Measurements from ENCODE around the gene KCNQ1. TPM values are rescaled to one million over a fixed set of nuclear protein-coding genes. Genes with fewer than 3 reads are reported as not detected.

Gene KCNQ1
- total RNA-seq, 1 experiment from 2014 or later, result 10.7 TPM

- TF ChIP-seq ZBTB33 (IDR thresholded peaks at IDR 0.05; ENCODE audit: extremely low read depth, insufficient replicate concordance, low read length) (no peak), YY1 (IDR thresholded peaks at IDR 0.05; ENCODE audit: extremely low read depth, insufficient replicate concordance, low read depth, low read length) (no peak), JUND (IDR thresholded peaks at IDR 0.05) (no peak), EZH2phosphoT487 (IDR thresholded peaks at IDR 0.05; ENCODE audit: borderline replicate concordance) (no peak)
Measured at GRCh38 chr11:2460540-2461252, 15.9 kb downstream of the KCNQ1 start (continued).

GRCh38 chr11:2461253-2461955 is 16.6 kb downstream of the KCNQ1 start:
- no TSS peak for BruUV-seq (replicated peaks)
- CTCF ChIA-PET, result no interaction called here
- no peaks in the 10 kb centered on the region for H3K79me2 ChIP-seq (ENCODE audit: insufficient read depth, low read length)
- intact Hi-C loops (cut with micrococcal nuclease), result no loop called here
- H3K36me3 ChIP-seq (ENCODE audit: control insufficient read depth in 1 of 2, insufficient read depth in 2 of 2, low read length in 2 of 2), result no peaks in the 10 kb centered on the region
- no peak for ATAC-seq
- no peak overlapping the region for H3K4me2 ChIP-seq (ENCODE audit: low read length)
- no peak overlapping the region for H3K9ac ChIP-seq (ENCODE audit: low read length)
- no peak overlapping the region for H2AFZ ChIP-seq (ENCODE audit: low read depth, low read length, poor library complexity, severe bottlenecking)
- peaks cover 18 to 27% of the 10 kb centered on the region in 2 experiments for H3K4me1 ChIP-seq (ENCODE audit: control insufficient read depth in 1 of 2, insufficient read depth in 2 of 2, low read length in 2 of 2)
- H3K27ac ChIP-seq (ENCODE audit: low read depth, low read length), result no peak overlapping the region
- H3K9me3 ChIP-seq (ENCODE audit: control insufficient read depth in 1 of 2, insufficient read depth in 1 of 2, low read depth in 1 of 2, low read length in 2 of 2), result no peaks in the 10 kb centered on the region
- H3K9me2 ChIP-seq (ENCODE audit: insufficient read depth), result no peaks in the 10 kb centered on the region
- no peak overlapping the region for H3K4me3 ChIP-seq (replicated peaks in 1 of 2; ENCODE audit: low read depth in 1 of 2, low read length in 2 of 2)
- RAD21 ChIA-PET (ENCODE audit: low non-redundant PET in 1 of 2, low total read pairs in 2 of 2, uncharacterized antibody in 2 of 2, unreplicated experiment in 2 of 2), result no interaction called here
- H3K27me3 ChIP-seq (ENCODE audit: insufficient read depth, low read length), result no peaks in the 10 kb centered on the region
- POLR2A ChIA-PET, result no interaction called here
- no peak for DNase-seq (ENCODE audit: low read depth, low spot score)
- no peaks in the 10 kb centered on the region for H4K20me1 ChIP-seq (ENCODE audit: insufficient read depth)
- no peak for TF ChIP-seq ELF1 (IDR thresholded peaks at IDR 0.05; ENCODE audit: borderline replicate concordance, low read depth)
- no peak for TF ChIP-seq POLR2A (IDR thresholded peaks at IDR 0.05; ENCODE audit: borderline replicate concordance, extremely low read depth, insufficient read depth, insufficient read length)
- no peak for TF ChIP-seq SRF (IDR thresholded peaks at IDR 0.05; ENCODE audit: low read depth)
- no peak for TF ChIP-seq ATF3 (IDR thresholded peaks at IDR 0.05)
- no peak for TF ChIP-seq EGR1 (IDR thresholded peaks at IDR 0.05; ENCODE audit: low read depth)
- TF ChIP-seq CTCF (IDR thresholded peaks at IDR 0.05 in 2 of 3, conservative IDR thresholded peaks at IDR 0.05 in 1 of 3; ENCODE audit: borderline replicate concordance in 1 of 3, insufficient read depth in 1 of 3, low read depth in 2 of 3, low read length in 2 of 3), result no peak
- no peak for TF ChIP-seq RAD21 (IDR thresholded peaks at IDR 0.05; ENCODE audit: low read depth)
